GM13976 (cell line): ENCODE measurements around the gene CRK.

Source experiments
- DNase-seq: peaks from one replicate; pipeline ENCODE4 v3.0.0; 2012; ENCODE audit warnings: low spot score
- in situ Hi-C: fragments of 300-500 bp; cut with MboI; formaldehyde crosslinking; loops from one replicate; pipeline ENCODE4 v1.12.0; 2022; ENCODE audit warnings: low sequenced_read_pairs, mixed read lengths, inconsistent platforms; ENCODE audit not compliant: unreplicated experiment
- TF ChIP-seq, protein P1 (sequence below): IDR thresholded peaks from 2 replicates; pipeline ENCODE4 v1.5.1; 2012; ENCODE audit warnings: borderline replicate concordance, mild to moderate bottlenecking; ENCODE audit not compliant: insufficient read depth; ENCODE audit errors: extremely low read depth, missing control alignments, control extremely low read depth

Gene CRK

DNA sequence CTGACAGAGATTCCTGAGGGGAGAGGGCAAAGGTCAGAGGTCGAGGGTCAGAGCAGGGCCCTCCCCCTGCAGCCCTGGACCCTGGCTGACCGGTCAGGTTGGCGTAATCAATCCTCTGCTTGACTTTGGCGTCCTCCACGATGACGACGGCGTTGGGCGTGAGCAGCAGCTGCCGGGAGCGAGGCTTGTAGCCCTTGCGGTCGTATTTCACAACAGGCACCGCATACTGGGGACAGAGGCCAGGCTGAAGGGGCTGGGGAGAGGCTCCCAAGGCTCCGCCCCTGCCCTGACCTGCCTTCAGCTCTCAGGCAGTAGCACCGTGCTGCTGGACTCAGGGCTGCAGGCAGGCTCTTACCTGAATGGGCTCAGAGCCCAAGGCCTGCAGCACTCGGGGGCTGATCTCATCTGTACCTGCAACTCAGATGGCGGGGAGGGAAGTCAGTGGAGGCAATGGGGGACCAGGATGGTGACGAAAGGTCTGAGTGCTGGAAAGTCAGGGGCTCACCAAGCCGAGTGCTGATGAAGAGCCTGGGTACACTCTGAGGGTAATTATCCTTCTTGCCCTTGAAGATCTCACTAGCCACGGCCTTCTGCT is 12.0 kb upstream of the CRK start:
- no peak for DNase-seq
- in situ Hi-C loops: no loop called here
- TF ChIP-seq, protein P1, sequence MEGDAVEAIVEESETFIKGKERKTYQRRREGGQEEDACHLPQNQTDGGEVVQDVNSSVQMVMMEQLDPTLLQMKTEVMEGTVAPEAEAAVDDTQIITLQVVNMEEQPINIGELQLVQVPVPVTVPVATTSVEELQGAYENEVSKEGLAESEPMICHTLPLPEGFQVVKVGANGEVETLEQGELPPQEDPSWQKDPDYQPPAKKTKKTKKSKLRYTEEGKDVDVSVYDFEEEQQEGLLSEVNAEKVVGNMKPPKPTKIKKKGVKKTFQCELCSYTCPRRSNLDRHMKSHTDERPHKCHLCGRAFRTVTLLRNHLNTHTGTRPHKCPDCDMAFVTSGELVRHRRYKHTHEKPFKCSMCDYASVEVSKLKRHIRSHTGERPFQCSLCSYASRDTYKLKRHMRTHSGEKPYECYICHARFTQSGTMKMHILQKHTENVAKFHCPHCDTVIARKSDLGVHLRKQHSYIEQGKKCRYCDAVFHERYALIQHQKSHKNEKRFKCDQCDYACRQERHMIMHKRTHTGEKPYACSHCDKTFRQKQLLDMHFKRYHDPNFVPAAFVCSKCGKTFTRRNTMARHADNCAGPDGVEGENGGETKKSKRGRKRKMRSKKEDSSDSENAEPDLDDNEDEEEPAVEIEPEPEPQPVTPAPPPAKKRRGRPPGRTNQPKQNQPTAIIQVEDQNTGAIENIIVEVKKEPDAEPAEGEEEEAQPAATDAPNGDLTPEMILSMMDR: no peak

DNA sequence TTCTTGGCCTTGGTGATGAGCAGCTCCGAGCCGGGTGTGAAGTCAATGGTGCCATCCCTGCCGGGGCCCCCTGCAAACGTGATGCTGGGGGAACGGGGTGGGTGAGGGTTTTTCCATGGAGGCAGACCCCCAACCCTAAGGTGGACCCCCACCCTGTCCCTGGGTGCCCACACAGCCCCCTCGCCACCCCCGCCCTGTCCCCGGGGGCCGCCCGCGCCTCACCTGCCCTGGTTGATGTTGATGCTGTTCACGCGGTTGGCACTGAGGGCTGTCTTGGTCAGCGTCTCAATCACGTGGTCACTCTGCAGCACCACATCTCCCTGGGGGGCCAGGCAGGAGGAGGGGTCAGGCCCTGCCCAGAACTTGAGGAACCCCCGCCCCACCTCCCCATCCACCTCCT is 11.2 kb upstream of the CRK start:
- DNase-seq: no peak
- TF ChIP-seq, protein P1: no peak
- in situ Hi-C loops: no loop called here

DNA sequence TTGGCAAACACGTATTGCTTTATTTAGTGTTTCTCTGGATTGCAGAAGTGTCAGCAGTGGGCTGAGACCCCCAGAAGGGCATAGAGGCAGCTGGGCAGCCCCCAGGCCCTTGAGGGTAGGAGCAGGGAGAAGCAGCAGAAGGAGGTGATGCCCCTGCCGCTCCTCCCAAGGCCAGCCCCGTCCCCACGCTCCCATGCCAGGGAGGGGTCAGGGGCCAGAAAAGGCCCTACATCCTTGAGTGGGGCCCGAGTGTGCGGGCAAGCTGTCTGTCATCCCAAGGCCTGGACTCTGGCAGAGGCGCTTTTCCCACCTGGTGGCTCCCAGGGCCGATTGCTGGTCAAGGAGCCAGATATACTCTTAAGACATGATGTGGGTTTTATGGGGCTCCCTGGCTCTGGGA is 8.2 kb upstream of the CRK start:
- DNase-seq: no peak
- in situ Hi-C loops: no loop called here
- TF ChIP-seq, protein P1: no peak

DNA sequence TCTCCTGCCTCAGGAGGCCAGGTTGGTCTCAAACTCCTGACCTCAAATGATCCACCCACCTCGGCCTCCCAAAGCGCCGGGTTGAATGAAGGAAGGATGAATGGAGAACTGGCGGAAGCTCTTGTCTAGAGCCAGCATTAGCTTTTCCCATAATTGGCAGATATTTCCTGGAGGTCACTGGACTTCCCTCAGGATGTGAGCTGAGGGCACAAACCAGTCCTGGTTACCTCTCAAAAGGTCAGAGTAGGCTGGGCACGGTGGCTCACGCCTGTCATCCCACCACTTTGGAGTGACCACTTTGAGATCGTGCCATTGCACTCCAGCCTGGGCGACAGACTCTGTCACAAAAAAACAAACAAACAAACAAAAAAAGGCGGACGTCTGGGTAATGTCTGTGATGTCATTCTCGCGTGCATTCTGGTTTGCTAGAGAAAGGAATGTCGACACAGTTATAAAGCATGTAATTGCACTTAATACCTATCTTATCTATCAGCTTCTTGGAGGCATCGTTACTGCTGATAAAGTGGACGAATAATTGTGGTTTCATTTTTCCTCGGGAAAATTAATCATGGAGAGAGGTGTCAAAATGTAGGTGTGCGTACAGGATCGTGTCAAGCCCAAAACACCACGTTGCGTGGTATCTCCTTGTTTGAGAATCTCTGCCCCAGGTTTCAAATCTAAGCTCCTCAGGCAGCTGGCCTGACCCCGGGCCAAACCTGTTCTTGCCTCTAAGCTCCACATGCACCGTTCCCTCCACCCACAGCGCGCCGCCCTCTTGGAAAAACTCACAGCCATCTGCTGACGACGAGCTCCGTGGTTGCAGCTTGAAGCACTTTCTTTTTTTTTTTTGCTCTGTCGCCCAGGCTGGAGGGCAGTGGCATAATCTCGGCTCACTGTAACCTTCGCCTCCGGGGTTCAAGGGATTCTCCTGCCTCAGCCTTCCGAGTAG is 6.4 kb upstream of the CRK start:
- TF ChIP-seq, protein P1: no peak
- DNase-seq: no peak
- in situ Hi-C loops: no loop called here

DNA sequence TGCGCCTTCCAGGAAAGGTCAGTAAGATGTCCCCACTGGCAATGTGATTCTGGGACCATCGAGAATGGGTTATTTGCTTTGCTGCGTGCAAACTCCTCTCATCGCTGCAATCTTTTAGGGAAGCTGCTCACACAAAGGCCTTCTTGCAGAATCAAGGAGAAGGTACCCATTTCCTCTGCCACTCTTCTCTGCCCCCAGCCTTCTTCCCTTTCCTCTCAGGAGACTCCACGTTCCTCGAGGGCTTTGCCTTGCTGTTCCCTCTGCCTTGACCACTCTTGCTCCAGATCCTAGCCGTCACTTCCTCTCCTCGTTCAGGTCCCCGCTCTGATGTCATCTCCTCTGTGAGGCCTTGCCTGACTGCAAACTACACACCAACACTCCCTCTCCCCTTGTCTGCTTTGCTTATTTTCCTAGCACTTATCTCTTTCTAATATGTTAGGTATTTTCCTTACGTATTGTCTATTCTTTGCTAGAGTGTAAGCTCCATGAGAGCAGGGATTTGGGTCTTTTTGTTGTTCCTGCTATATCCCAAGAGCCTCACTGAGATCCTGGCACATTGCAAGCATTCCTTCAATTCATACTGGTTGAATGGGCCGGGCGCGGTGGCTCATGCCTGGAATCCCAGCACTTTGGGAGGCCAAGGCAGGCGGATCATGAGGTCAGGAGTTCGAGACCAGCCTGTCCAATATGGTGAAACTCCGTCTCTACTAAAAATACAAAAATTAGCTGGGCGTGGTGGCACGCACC is 5.3 kb upstream of the CRK start:
- DNase-seq: no peak
- TF ChIP-seq, protein P1: no peak
- in situ Hi-C loops: no loop called here

DNA sequence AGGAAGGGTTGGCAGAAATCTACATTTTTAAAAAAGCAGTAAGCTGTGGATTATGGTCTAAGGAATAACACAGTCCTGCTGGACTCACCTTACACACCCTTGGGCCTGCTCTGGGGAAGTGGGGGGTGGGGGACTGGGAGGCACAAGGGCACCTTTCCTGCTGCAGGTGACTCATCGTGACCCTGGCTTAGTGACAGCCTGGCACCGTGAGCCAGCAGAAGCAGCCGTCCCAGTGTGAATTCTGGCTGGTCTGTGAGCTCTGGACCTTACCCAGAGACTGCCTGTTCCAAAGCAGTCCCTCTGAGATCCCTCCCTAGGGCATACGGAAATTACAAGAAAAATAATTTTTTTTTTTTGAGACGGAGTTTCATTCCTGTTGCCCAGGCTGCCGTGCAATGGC is 4.2 kb upstream of the CRK start:
- no peak for DNase-seq
- in situ Hi-C loops: no loop called here
- TF ChIP-seq, protein P1: no peak
